HEK293 (cell line): ENCODE measurements around the gene ZNF507.
A peak's percentile ranks its signal among the peaks of the same experiment; 100 is the strongest.

ENCODE experiments used
- GLI2 ChIP-seq: fragments of 450-650 bp; formaldehyde crosslinking; IDR thresholded peaks from 2 replicates; pipeline ENCODE4; 2017; ENCODE audit warnings: missing biosample characterization, missing genetic modification characterization, low read depth, borderline replicate concordance
- HOXC10 ChIP-seq: sonication (generic); formaldehyde crosslinking; IDR thresholded peaks from 2 replicates; pipeline ENCODE4 v1.8.1; 2023; ENCODE audit warnings: mild to moderate bottlenecking, missing genetic modification reagents
- KLF7 ChIP-seq: fragments of 450-650 bp; formaldehyde crosslinking; IDR thresholded peaks from 2 replicates; pipeline ENCODE4 v1.5.1; 2016; ENCODE audit warnings: missing biosample characterization, missing genetic modification characterization, borderline replicate concordance
- TRIM28 ChIP-seq: IDR thresholded peaks from 2 replicates; pipeline ENCODE4 v1.6.1; 2011; ENCODE audit warnings: low read length, control low read depth, borderline replicate concordance
- ZBTB21 ChIP-seq: fragments of 450-650 bp; formaldehyde crosslinking; IDR thresholded peaks from 2 replicates; pipeline ENCODE4 v1.5.1; 2017; ENCODE audit warnings: missing biosample characterization, missing genetic modification characterization
- ZEB2 ChIP-seq: fragments of 450-650 bp; formaldehyde crosslinking; IDR thresholded peaks from 2 replicates; pipeline ENCODE4 v1.5.1; 2016; ENCODE audit warnings: missing biosample characterization, missing genetic modification characterization
- ZFHX2 ChIP-seq: fragments of 450-650 bp; formaldehyde crosslinking; conservative IDR thresholded peaks from 2 replicates; pipeline ENCODE4 v1.5.1; 2016; ENCODE audit warnings: missing biosample characterization, missing genetic modification characterization
- ZNF10 ChIP-seq: fragments of 450-650 bp; formaldehyde crosslinking; IDR thresholded peaks from 2 replicates; pipeline ENCODE4 v1.5.1; 2017; ENCODE audit warnings: missing biosample characterization, missing genetic modification characterization
- ZNF155 ChIP-seq: fragments of 450-650 bp; formaldehyde crosslinking; IDR thresholded peaks from 2 replicates; pipeline ENCODE4 v1.5.1; 2016; ENCODE audit warnings: missing biosample characterization, missing genetic modification characterization
- ZNF16 ChIP-seq: fragments of 450-650 bp; formaldehyde crosslinking; IDR thresholded peaks from 2 replicates; pipeline ENCODE4 v1.5.1; 2016; ENCODE audit warnings: low read depth, missing biosample characterization, missing genetic modification characterization
- ZNF169 ChIP-seq: fragments of 450-650 bp; formaldehyde crosslinking; IDR thresholded peaks from 2 replicates; pipeline ENCODE4 v1.5.1; 2016; ENCODE audit warnings: missing biosample characterization, missing genetic modification characterization
- ZNF19 ChIP-seq: fragments of 450-650 bp; formaldehyde crosslinking; IDR thresholded peaks from 2 replicates; pipeline ENCODE4; 2016; ENCODE audit warnings: missing biosample characterization, missing genetic modification characterization, low read depth
- ZNF221 ChIP-seq: fragments of 450-650 bp; formaldehyde crosslinking; IDR thresholded peaks from 2 replicates; pipeline ENCODE4 v1.5.1; 2017; ENCODE audit warnings: missing biosample characterization, missing genetic modification characterization, borderline replicate concordance
- ZNF223 ChIP-seq: fragments of 450-650 bp; formaldehyde crosslinking; IDR thresholded peaks from 2 replicates; pipeline ENCODE4 v1.5.1; 2016; ENCODE audit warnings: missing biosample characterization, missing genetic modification characterization
- ZNF23 ChIP-seq: fragments of 450-650 bp; formaldehyde crosslinking; IDR thresholded peaks from 2 replicates; pipeline ENCODE4 v1.5.1; 2016; ENCODE audit warnings: missing biosample characterization, missing genetic modification characterization, borderline replicate concordance
- ZNF266 ChIP-seq: fragments of 450-650 bp; formaldehyde crosslinking; IDR thresholded peaks from 2 replicates; pipeline ENCODE4 v1.5.1; 2016; ENCODE audit warnings: missing biosample characterization, missing genetic modification characterization, low read depth
- ZNF274 ChIP-seq, 2 experiments: fragments of 200-500 bp in 1 of 2; fragments of 450-650 bp in 1 of 2; sonication (Bioruptor generic) in 1 of 2; formaldehyde crosslinking in 1 of 2; IDR thresholded peaks; 2 replicates each; pipeline versions ENCODE4 v1.5.1 to v1.6.1; 2014 to 2016; ENCODE audit warnings: borderline replicate concordance in 1 of 2, inconsistent platforms in 1 of 2, low read length in 1 of 2, missing biosample characterization in 1 of 2, missing genetic modification characterization in 1 of 2
- ZNF302 ChIP-seq: fragments of 450-650 bp; formaldehyde crosslinking; IDR thresholded peaks from 2 replicates; pipeline ENCODE4 v1.5.1; 2016; ENCODE audit warnings: missing biosample characterization, missing genetic modification characterization, low read depth
- ZNF335 ChIP-seq: fragments of 450-650 bp; formaldehyde crosslinking; conservative IDR thresholded peaks from 2 replicates; pipeline ENCODE4 v1.5.1; 2016; ENCODE audit warnings: missing biosample characterization, missing genetic modification characterization
- ZNF341 ChIP-seq: fragments of 450-650 bp; formaldehyde crosslinking; IDR thresholded peaks from 2 replicates; pipeline ENCODE4; 2016; ENCODE audit warnings: low read depth, missing biosample characterization, missing genetic modification characterization
- ZNF350 ChIP-seq: fragments of 450-650 bp; formaldehyde crosslinking; IDR thresholded peaks from 2 replicates; pipeline ENCODE4 v1.5.0; 2017; ENCODE audit warnings: missing biosample characterization, mild to moderate bottlenecking, missing genetic modification characterization
- ZNF37A ChIP-seq: fragments of 450-650 bp; IDR thresholded peaks from 2 replicates; pipeline ENCODE4 v1.5.1; 2018; ENCODE audit warnings: missing biosample characterization, missing genetic modification characterization
- ZNF391 ChIP-seq: fragments of 450-650 bp; formaldehyde crosslinking; IDR thresholded peaks from 2 replicates; pipeline ENCODE4 v1.5.1; 2016; ENCODE audit warnings: low read depth, missing biosample characterization, missing genetic modification characterization, borderline replicate concordance
- ZNF394 ChIP-seq: fragments of 450-650 bp; formaldehyde crosslinking; IDR thresholded peaks from 2 replicates; pipeline ENCODE4 v1.5.1; 2016; ENCODE audit warnings: missing biosample characterization, missing genetic modification characterization, mild to moderate bottlenecking, moderate library complexity, borderline replicate concordance
- ZNF416 ChIP-seq: fragments of 450-650 bp; formaldehyde crosslinking; IDR thresholded peaks from 2 replicates; pipeline ENCODE4 v1.5.1; 2016; ENCODE audit warnings: missing biosample characterization, missing genetic modification characterization
- ZNF426 ChIP-seq: fragments of 450-650 bp; formaldehyde crosslinking; IDR thresholded peaks from 2 replicates; pipeline ENCODE4 v1.5.1; 2017; ENCODE audit warnings: missing biosample characterization, missing genetic modification characterization, mild to moderate bottlenecking, inconsistent platforms, moderate library complexity
- ZNF473 ChIP-seq: fragments of 450-650 bp; formaldehyde crosslinking; IDR thresholded peaks from 2 replicates; pipeline ENCODE4 v1.5.1; 2017; ENCODE audit warnings: missing biosample characterization, missing genetic modification characterization
- ZNF510 ChIP-seq: fragments of 450-650 bp; formaldehyde crosslinking; IDR thresholded peaks from 2 replicates; pipeline ENCODE4 v1.5.1; 2018; ENCODE audit warnings: mild to moderate bottlenecking, missing genetic modification characterization, missing biosample characterization; ENCODE audit not compliant: insufficient replicate concordance
- ZNF529 ChIP-seq: fragments of 450-650 bp; formaldehyde crosslinking; IDR thresholded peaks from 2 replicates; pipeline ENCODE4 v1.5.1; 2017; ENCODE audit warnings: missing genetic modification characterization, missing biosample characterization; ENCODE audit not compliant: insufficient replicate concordance
- ZNF530 ChIP-seq: fragments of 450-650 bp; formaldehyde crosslinking; IDR thresholded peaks from 2 replicates; pipeline ENCODE4 v1.5.1; 2016; ENCODE audit warnings: low read depth, missing biosample characterization, missing genetic modification characterization
- ZNF544 ChIP-seq: fragments of 450-650 bp; formaldehyde crosslinking; IDR thresholded peaks from 2 replicates; pipeline ENCODE4 v1.5.0; 2017; ENCODE audit warnings: missing biosample characterization, missing genetic modification characterization
- ZNF571 ChIP-seq: fragments of 450-650 bp; formaldehyde crosslinking; IDR thresholded peaks from 2 replicates; pipeline ENCODE4 v1.5.0; 2017; ENCODE audit warnings: missing biosample characterization, missing genetic modification characterization
- ZNF596 ChIP-seq: fragments of 450-650 bp; IDR thresholded peaks from 2 replicates; pipeline ENCODE4 v1.5.0; 2018; ENCODE audit warnings: missing biosample characterization, mild to moderate bottlenecking, missing genetic modification characterization, moderate library complexity
- ZNF654 ChIP-seq: fragments of 450-650 bp; formaldehyde crosslinking; IDR thresholded peaks from 2 replicates; pipeline ENCODE4 v1.5.1; 2016; ENCODE audit warnings: low read depth, missing biosample characterization, missing genetic modification characterization
- ZXDB ChIP-seq: fragments of 450-650 bp; formaldehyde crosslinking; IDR thresholded peaks from 2 replicates; pipeline ENCODE4 v1.5.1; 2016; ENCODE audit warnings: missing biosample characterization, missing genetic modification characterization
- TF ChIP-seq, protein P1 (sequence below): IDR thresholded peaks from 2 replicates; pipeline ENCODE4 v1.6.1; 2011; ENCODE audit warnings: mild to moderate bottlenecking, low read depth, low read length, borderline replicate concordance
- TF ChIP-seq, protein P2 (sequence below): fragments of 450-650 bp; formaldehyde crosslinking; IDR thresholded peaks from 2 replicates; pipeline ENCODE4 v1.5.1; 2017; ENCODE audit warnings: missing biosample characterization, mild to moderate bottlenecking, missing genetic modification characterization, moderate library complexity
- TF ChIP-seq, protein P3 (sequence below): fragments of 450-650 bp; formaldehyde crosslinking; IDR thresholded peaks from 2 replicates; pipeline ENCODE4 v1.5.1; 2016; ENCODE audit warnings: missing biosample characterization, missing genetic modification characterization

The ZNF507 gene

DNA sequence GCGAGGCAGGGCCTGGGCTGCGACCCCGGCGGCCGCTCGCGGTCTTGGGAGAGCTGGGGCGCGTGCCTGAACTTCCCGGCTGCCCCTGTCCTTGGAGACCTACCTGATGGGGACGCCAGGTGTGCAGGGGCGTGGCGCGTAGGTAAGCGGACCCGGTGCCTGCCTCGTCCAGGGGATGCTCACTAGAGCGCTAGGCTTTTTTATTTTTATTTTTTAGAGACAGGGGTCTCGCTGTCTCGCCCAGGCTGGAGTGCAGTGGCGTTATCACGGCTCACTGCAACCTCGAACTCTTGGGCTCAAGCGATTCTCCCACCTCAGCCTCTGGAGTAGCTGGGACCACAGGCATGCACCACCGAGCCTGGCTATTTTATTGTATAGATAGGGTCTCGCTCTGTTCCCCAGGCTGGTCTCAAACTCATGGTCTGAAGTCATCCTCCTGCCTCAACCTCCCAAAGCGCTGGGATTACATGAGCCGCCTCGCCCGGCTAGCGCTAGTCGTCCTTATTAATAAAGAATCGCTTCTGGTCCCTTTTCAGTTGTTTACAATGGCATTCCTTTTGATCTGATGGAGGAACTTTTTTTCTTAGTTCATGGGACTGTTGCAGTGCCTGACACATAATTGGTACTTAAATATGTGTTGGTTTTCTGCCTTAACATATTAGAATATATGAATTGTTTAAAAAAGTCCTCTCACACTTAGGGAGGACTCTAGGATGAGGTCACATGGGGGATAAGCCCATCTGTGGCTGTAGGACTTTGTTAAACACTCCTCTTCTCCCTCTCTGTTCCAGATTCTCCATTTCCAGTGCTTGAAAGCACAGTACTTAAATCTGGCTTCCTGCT, 61.0 kb downstream of the ZNF507 start (continued):
- TF ChIP-seq ZNF223 (tag by site-specific recombination): no peak
- TF ChIP-seq ZNF274 (IDR thresholded peaks at IDR 0.05; ENCODE audit: low read length): no peak
- no peak for TF ChIP-seq ZNF274 (tag by site-specific recombination; IDR thresholded peaks at IDR 0.05; ENCODE audit: borderline replicate concordance)
- TF ChIP-seq, protein P1, sequence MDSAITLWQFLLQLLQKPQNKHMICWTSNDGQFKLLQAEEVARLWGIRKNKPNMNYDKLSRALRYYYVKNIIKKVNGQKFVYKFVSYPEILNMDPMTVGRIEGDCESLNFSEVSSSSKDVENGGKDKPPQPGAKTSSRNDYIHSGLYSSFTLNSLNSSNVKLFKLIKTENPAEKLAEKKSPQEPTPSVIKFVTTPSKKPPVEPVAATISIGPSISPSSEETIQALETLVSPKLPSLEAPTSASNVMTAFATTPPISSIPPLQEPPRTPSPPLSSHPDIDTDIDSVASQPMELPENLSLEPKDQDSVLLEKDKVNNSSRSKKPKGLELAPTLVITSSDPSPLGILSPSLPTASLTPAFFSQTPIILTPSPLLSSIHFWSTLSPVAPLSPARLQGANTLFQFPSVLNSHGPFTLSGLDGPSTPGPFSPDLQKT: no peak
- no peak for TF ChIP-seq ZNF37A (tag by site-specific recombination)
- TF ChIP-seq ZNF544: no peak
- no peak for TF ChIP-seq ZNF221 (tag by site-specific recombination)
- 0 out of 2 replicates have a peak, but pooled peaks have one; percentile 13 for TF ChIP-seq ZBTB21 (tag by site-specific recombination)
- TF ChIP-seq ZNF10 (tag by site-specific recombination): no peak
- no peak for TF ChIP-seq ZNF302 (tag by site-specific recombination)
- TF ChIP-seq ZNF596 (tag by site-specific recombination): no peak
- TF ChIP-seq, protein P2, sequence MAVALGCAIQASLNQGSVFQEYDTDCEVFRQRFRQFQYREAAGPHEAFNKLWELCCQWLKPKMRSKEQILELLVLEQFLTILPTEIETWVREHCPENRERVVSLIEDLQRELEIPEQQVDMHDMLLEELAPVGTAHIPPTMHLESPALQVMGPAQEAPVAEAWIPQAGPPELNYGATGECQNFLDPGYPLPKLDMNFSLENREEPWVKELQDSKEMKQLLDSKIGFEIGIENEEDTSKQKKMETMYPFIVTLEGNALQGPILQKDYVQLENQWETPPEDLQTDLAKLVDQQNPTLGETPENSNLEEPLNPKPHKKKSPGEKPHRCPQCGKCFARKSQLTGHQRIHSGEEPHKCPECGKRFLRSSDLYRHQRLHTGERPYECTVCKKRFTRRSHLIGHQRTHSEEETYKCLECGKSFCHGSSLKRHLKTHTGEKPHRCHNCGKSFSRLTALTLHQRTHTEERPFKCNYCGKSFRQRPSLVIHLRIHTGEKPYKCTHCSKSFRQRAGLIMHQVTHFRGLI (tag by site-specific recombination): no peak; the same call in none of the 2 replicates
- no peak for TF ChIP-seq ZNF530 (tag by site-specific recombination)
- TF ChIP-seq ZNF529 (tag by site-specific recombination): no peak
- TF ChIP-seq ZNF266 (tag by site-specific recombination): no peak
- no peak; the same call in 1 of the 2 replicates for TF ChIP-seq ZNF169 (tag by site-specific recombination)
- no peak for TF ChIP-seq ZNF16
- TF ChIP-seq ZNF341 (tag by site-specific recombination): no peak
- TF ChIP-seq ZNF510: no peak
- no peak for TF ChIP-seq ZNF23 (tag by site-specific recombination)
- no peak for TF ChIP-seq ZNF391 (tag by site-specific recombination)
- TF ChIP-seq ZEB2 (tag by site-specific recombination): peak; percentile 58
- TF ChIP-seq ZNF571 (tag by site-specific recombination): no peak
- TF ChIP-seq HOXC10 (CRISPR knock-in tag): no peak
- TF ChIP-seq ZNF155 (tag by site-specific recombination): no peak
- no peak for TF ChIP-seq ZNF19
- no peak for TF ChIP-seq ZNF350
- peak; percentile 3; the same call in 1 of the 2 replicates for TF ChIP-seq ZNF654 (tag by site-specific recombination)
- no peak for TF ChIP-seq ZNF473 (tag by site-specific recombination)
- no peak for TF ChIP-seq ZFHX2 (tag by site-specific recombination)
- TF ChIP-seq TRIM28: no peak
- no peak for TF ChIP-seq ZNF416 (tag by site-specific recombination)
- TF ChIP-seq KLF7 (tag by site-specific recombination): peak; percentile 59; the same call in 1 of the 2 replicates
- TF ChIP-seq, protein P3, sequence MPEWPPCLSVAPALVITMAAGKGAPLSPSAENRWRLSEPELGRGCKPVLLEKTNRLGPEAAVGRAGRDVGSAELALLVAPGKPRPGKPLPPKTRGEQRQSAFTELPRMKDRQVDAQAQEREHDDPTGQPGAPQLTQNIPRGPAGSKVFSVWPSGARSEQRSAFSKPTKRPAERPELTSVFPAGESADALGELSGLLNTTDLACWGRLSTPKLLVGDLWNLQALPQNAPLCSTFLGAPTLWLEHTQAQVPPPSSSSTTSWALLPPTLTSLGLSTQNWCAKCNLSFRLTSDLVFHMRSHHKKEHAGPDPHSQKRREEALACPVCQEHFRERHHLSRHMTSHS (tag by site-specific recombination): no peak
- peak; percentile 91 for TF ChIP-seq ZNF335 (tag by site-specific recombination)
- TF ChIP-seq ZNF426 (tag by site-specific recombination): no peak
- peak; percentile 14; the same call in 1 of the 2 replicates for TF ChIP-seq ZXDB (tag by site-specific recombination)
- TF ChIP-seq ZNF394 (tag by site-specific recombination): peak; percentile 96
- TF ChIP-seq GLI2 (tag by site-specific recombination): no peak
